GM12892 (cell line): ENCODE measurements around the gene ISL1.

ENCODE experiments used
- DNase-seq: peaks from one replicate; pipeline ENCODE4 v3.0.0; 2011; ENCODE audit not compliant: insufficient read length
- FAIRE-seq: peaks from 2 replicates; lab custom pipeline; 2011; peaks lifted over from hg19 to GRCh38; lab: Jason Lieb, UNC
- POLR2A ChIP-seq: IDR thresholded peaks from 2 replicates; pipeline ENCODE4 v1.6.1; 2011; ENCODE audit warnings: low read depth, low read length, control low read depth
- POLR2AphosphoS5 ChIP-seq: IDR thresholded peaks from 2 replicates; pipeline ENCODE4 v1.6.1; 2011; ENCODE audit warnings: low read depth, low read length, control low read depth
- TAF1 ChIP-seq: IDR thresholded peaks from 2 replicates; pipeline ENCODE4 v1.6.1; 2011; ENCODE audit warnings: low read depth, mild to moderate bottlenecking, control low read depth, low read length, borderline replicate concordance

Gene ISL1

GRCh38 chr5:51378448-51379330, 4.6 kb upstream of the ISL1 start:
- TF ChIP-seq TAF1 (no peak), POLR2A (no peak), POLR2AphosphoS5 (no peak)
- DNase-seq (no peak), FAIRE-seq (no peak)

GRCh38 chr5:51379331-51379700, 3.9 kb upstream of the ISL1 start:
- TF ChIP-seq POLR2A (no peak), TAF1 (no peak), POLR2AphosphoS5 (no peak)
- no peak for FAIRE-seq
- DNase-seq, result no peak

GRCh38 chr5:51380603-51381207, 2.5 kb upstream of the ISL1 start:
- no peak for FAIRE-seq
- DNase-seq, result no peak
- no peak for TF ChIP-seq POLR2A
- TF ChIP-seq POLR2AphosphoS5, result no peak
- no peak for TF ChIP-seq TAF1

- DNase-seq, result no peak
- no peak for FAIRE-seq
- no peak for TF ChIP-seq POLR2A
- no peak for TF ChIP-seq POLR2AphosphoS5
- no peak for TF ChIP-seq TAF1
These were observed 1.3 kb upstream of the ISL1 start for GRCh38 chr5:51381761-51382474.

GRCh38 chr5:51382521-51383130, 622 bp upstream of the ISL1 start:
- TF ChIP-seq TAF1, result no peak
- TF ChIP-seq POLR2AphosphoS5, result no peak
- no peak for TF ChIP-seq POLR2A
- no peak for FAIRE-seq
- no peak for DNase-seq

GRCh38 chr5:51384281-51384840, 1.1 kb downstream of the ISL1 start:
- no peak for FAIRE-seq
- DNase-seq, result no peak
- TF ChIP-seq POLR2AphosphoS5 (no peak), POLR2A (no peak), TAF1 (no peak)

- DNase-seq (no peak), FAIRE-seq (no peak)
- TF ChIP-seq POLR2A (no peak), TAF1 (no peak), POLR2AphosphoS5 (no peak)
These were observed 2.0 kb downstream of the ISL1 start for GRCh38 chr5:51385216-51385615.

- DNase-seq (no peak), FAIRE-seq (no peak)
- no peak for TF ChIP-seq POLR2A
- no peak for TF ChIP-seq POLR2AphosphoS5
- TF ChIP-seq TAF1, result no peak
These were observed 4.0 kb downstream of the ISL1 start for GRCh38 chr5:51386916-51387883.

GRCh38 chr5:51387884-51388275, 4.6 kb downstream of the ISL1 start:
- FAIRE-seq, result no peak
- DNase-seq, result no peak
- no peak for TF ChIP-seq TAF1
- TF ChIP-seq POLR2A, result no peak
- no peak for TF ChIP-seq POLR2AphosphoS5

GRCh38 chr5:51388488-51389287, 5.4 kb downstream of the ISL1 start:
- FAIRE-seq (no peak), DNase-seq (no peak)
- TF ChIP-seq TAF1 (no peak), POLR2AphosphoS5 (no peak), POLR2A (no peak)
